Type B pancreatic cell (in vitro differentiated cells): ENCODE measurements around the gene NAA50. TPM values are rescaled to one million over a fixed set of nuclear protein-coding genes. Genes with fewer than 3 reads are reported as not detected.

Source experiments
- DNase-seq: peaks from one replicate; pipeline ENCODE4 v3.0.0; 2021; ENCODE audit warnings: mixed read lengths; ENCODE audit not compliant: unreplicated experiment; ENCODE audit errors: extremely low spot score
- H3K27ac Mint-ChIP-seq: 2 replicates; pipeline ENCODE4 v1.8.0; 2021; ENCODE audit warnings: mild to moderate bottlenecking, mixed read lengths
- H3K27me3 Mint-ChIP-seq: 2 replicates; pipeline ENCODE4 v1.8.0; 2021; ENCODE audit warnings: mixed read lengths
- H3K36me3 Mint-ChIP-seq: 2 replicates; pipeline ENCODE4 v1.8.0; 2021; ENCODE audit warnings: mixed read lengths
- H3K4me1 Mint-ChIP-seq: one replicate; pipeline ENCODE4 v1.8.0; 2021; ENCODE audit warnings: mixed read lengths; ENCODE audit not compliant: unreplicated experiment
- H3K4me3 Mint-ChIP-seq: 2 replicates; pipeline ENCODE4 v1.8.0; 2021; ENCODE audit warnings: mild to moderate bottlenecking, mixed read lengths
- H3K9me3 Mint-ChIP-seq: 2 replicates; pipeline ENCODE4 v1.8.0; 2021; ENCODE audit warnings: mixed read lengths
- CTCF ChIP-seq: fragments of 200-600 bp; sonication (generic); conservative IDR thresholded peaks from 2 replicates; pipeline ENCODE4 v1.5.0; 2021; ENCODE audit warnings: antibody characterized with exemption, mild to moderate bottlenecking
- total RNA-seq: library from RNA; stranded (reverse); gene quantifications from 2 replicates; pipeline ENCODE4 v1.2.1, GENCODE V29; 2021; ENCODE audit warnings: low replicate concordance

NAA50 gene
- total RNA-seq, 1 donor from 2014 or later = 138 TPM

GRCh38 chr3:113764698-113765097 lies 18.6 kb upstream of the NAA50 start:
- Mint-ChIP-seq H3K27ac (no peak overlapping the region), H3K27me3 (no peaks in the 10 kb centered on the region), H3K4me3 (no peak overlapping the region), H3K36me3 (peaks cover 3% of the 10 kb centered on the region), H3K4me1 (no peaks in the 10 kb centered on the region), H3K9me3 (no peaks in the 10 kb centered on the region)
- DNase-seq = no peak
- no peak for TF ChIP-seq CTCF

- peaks cover 8% of the 10 kb centered on the region for H3K36me3 Mint-ChIP-seq
- no peak overlapping the region for H3K4me3 Mint-ChIP-seq
- H3K27me3 Mint-ChIP-seq = no peaks in the 10 kb centered on the region
- H3K9me3 Mint-ChIP-seq = no peaks in the 10 kb centered on the region
- no peak for DNase-seq
- no peaks in the 10 kb centered on the region for H3K4me1 Mint-ChIP-seq
- no peak for TF ChIP-seq CTCF
- no peak overlapping the region for H3K27ac Mint-ChIP-seq
Observed at GRCh38 chr3:113758389-113759024, 12.5 kb upstream of the NAA50 start.

- H3K9me3 Mint-ChIP-seq = no peaks in the 10 kb centered on the region
- no peaks in the 10 kb centered on the region for H3K27me3 Mint-ChIP-seq
- H3K4me1 Mint-ChIP-seq = peaks cover 8% of the 10 kb centered on the region
- H3K36me3 Mint-ChIP-seq = peaks cover 8% of the 10 kb centered on the region
- no peak overlapping the region for H3K27ac Mint-ChIP-seq
- DNase-seq = no peak
- TF ChIP-seq CTCF = no peak
- H3K4me3 Mint-ChIP-seq = no peak overlapping the region
Observed at GRCh38 chr3:113754494-113755159, 8.6 kb upstream of the NAA50 start.

GRCh38 chr3:113753376-113753985 lies 7.4 kb upstream of the NAA50 start:
- TF ChIP-seq CTCF = no peak
- peaks cover 7% of the 10 kb centered on the region for H3K36me3 Mint-ChIP-seq
- H3K4me3 Mint-ChIP-seq = no peak overlapping the region
- H3K27me3 Mint-ChIP-seq = no peaks in the 10 kb centered on the region
- H3K9me3 Mint-ChIP-seq = no peaks in the 10 kb centered on the region
- DNase-seq = no peak
- no peak overlapping the region for H3K27ac Mint-ChIP-seq
- peaks cover 17% of the 10 kb centered on the region for H3K4me1 Mint-ChIP-seq

- no peak overlapping the region for H3K4me3 Mint-ChIP-seq
- no peak overlapping the region for H3K27ac Mint-ChIP-seq
- TF ChIP-seq CTCF = no peak
- H3K4me1 Mint-ChIP-seq = peaks cover 25% of the 10 kb centered on the region
- DNase-seq = no peak
- H3K36me3 Mint-ChIP-seq = no peaks in the 10 kb centered on the region
- H3K27me3 Mint-ChIP-seq = no peaks in the 10 kb centered on the region
- H3K9me3 Mint-ChIP-seq = no peaks in the 10 kb centered on the region
Observed at GRCh38 chr3:113751141-113751540, 5.1 kb upstream of the NAA50 start.
